Measurements from ENCODE around the gene PLXDC2.

Gene PLXDC2

GRCh38 chr10:20300735-20301134, 484.5 kb downstream of the PLXDC2 start:
- no peak for DNase-seq (ENCODE audit: low read depth)
- no peak for TF ChIP-seq CTCF (IDR thresholded peaks at IDR 0.05; ENCODE audit: control insufficient read depth, extremely low read depth, insufficient read depth)
- no peak overlapping the region for H3K4me3 ChIP-seq (ENCODE audit: low read depth, low read length)

GRCh38 chr10:20302033-20302432, 485.8 kb downstream of the PLXDC2 start:
- DNase-seq (ENCODE audit: low read depth): no peak
- TF ChIP-seq CTCF (IDR thresholded peaks at IDR 0.05; ENCODE audit: control insufficient read depth, extremely low read depth, insufficient read depth): no peak

GRCh38 chr10:20303453-20304152, 487.4 kb downstream of the PLXDC2 start:
- H3K4me3 ChIP-seq (ENCODE audit: low read depth, low read length): no peak overlapping the region
- no peak for TF ChIP-seq CTCF (IDR thresholded peaks at IDR 0.05; ENCODE audit: control insufficient read depth, extremely low read depth, insufficient read depth)
- DNase-seq (ENCODE audit: low read depth): no peak

More at GRCh38 chr10:20302033-20302432, 485.8 kb downstream of the PLXDC2 start:
- H3K4me3 ChIP-seq (ENCODE audit: low read depth, low read length): no peak overlapping the region

GRCh38 chr10:20313665-20314064, 497.4 kb downstream of the PLXDC2 start:
- no peak overlapping the region for H3K4me3 ChIP-seq (ENCODE audit: low read depth, low read length)
- no peak for TF ChIP-seq CTCF (IDR thresholded peaks at IDR 0.05; ENCODE audit: control insufficient read depth, extremely low read depth, insufficient read depth)

DNA sequence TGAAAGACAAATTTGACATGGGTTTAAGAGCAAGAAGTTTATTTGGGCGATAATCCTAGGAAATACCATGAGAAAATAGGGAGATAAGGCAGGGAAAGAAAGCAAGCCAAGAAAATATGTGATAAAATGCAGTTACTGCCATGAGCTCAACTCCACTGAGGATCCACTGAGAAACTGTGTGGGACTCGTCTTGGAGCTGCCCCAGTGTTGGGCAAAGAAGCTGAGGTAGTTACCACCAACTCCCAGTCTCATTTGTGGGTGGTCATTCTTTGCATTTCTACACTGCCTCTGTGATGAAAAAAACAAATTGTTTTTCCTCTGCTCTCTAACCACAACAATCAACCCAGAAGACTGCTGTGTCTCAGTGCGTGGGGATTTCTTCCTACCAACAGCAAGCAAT, 498.2 kb downstream of the PLXDC2 start:
- no peak for TF ChIP-seq CTCF (IDR thresholded peaks at IDR 0.05; ENCODE audit: control insufficient read depth, extremely low read depth, insufficient read depth)
- DNase-seq (ENCODE audit: low read depth): no peak
- no peak overlapping the region for H3K4me3 ChIP-seq (ENCODE audit: low read depth, low read length)

More at GRCh38 chr10:20313665-20314064, 497.4 kb downstream of the PLXDC2 start:
- no peak for DNase-seq (ENCODE audit: low read depth)

GRCh38 chr10:20327954-20328353, 511.7 kb downstream of the PLXDC2 start:
- DNase-seq (ENCODE audit: low read depth): no peak
- TF ChIP-seq CTCF (IDR thresholded peaks at IDR 0.05; ENCODE audit: control insufficient read depth, extremely low read depth, insufficient read depth): no peak
- no peak overlapping the region for H3K4me3 ChIP-seq (ENCODE audit: low read depth, low read length)

DNA sequence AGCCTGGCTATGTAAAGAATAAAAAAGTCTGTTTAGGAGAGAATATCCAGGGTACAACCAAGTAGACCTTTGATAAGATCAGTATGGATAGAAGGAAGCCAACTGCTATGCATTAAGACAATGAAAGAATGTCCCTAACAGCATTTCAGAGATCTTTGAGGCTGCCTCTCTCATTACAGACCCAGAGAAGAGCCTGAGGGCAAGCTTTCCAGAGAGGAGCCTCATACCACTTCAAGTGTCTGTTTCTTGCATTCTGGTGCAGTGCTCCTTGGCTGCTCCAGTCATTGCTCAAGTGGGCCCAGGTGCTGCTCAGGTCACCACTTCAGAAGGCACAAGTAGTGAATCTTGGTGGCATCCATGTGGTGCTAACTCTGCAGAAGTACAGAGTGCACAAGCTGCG, 514.0 kb downstream of the PLXDC2 start:
- DNase-seq (ENCODE audit: low read depth): no peak
- H3K4me3 ChIP-seq (ENCODE audit: low read depth, low read length): no peak overlapping the region
- TF ChIP-seq CTCF (IDR thresholded peaks at IDR 0.05; ENCODE audit: control insufficient read depth, extremely low read depth, insufficient read depth): no peak
